HEK293 (cell line): ENCODE measurements around the gene ZSCAN30.

ENCODE experiments used
- CTCF ChIP-seq: fragments of 450-650 bp; formaldehyde crosslinking; IDR thresholded peaks from 2 replicates; pipeline ENCODE4 v1.5.1; 2016; ENCODE audit warnings: missing biosample characterization, missing genetic modification characterization
- REST ChIP-seq: fragments of 450-650 bp; formaldehyde crosslinking; IDR thresholded peaks from 2 replicates; pipeline ENCODE4 v1.5.1; 2016; ENCODE audit warnings: missing biosample characterization, missing genetic modification characterization
- TSHZ1 ChIP-seq: fragments of 450-650 bp; formaldehyde crosslinking; IDR thresholded peaks from 2 replicates; pipeline ENCODE4 v1.5.1; 2016; ENCODE audit warnings: missing biosample characterization, missing genetic modification characterization, borderline replicate concordance
- ZNF121 ChIP-seq: fragments of 450-650 bp; formaldehyde crosslinking; IDR thresholded peaks from 2 replicates; pipeline ENCODE4 v1.5.1; 2016; ENCODE audit warnings: missing biosample characterization, missing genetic modification characterization
- ZNF2 ChIP-seq: fragments of 450-650 bp; formaldehyde crosslinking; IDR thresholded peaks from 2 replicates; pipeline ENCODE4 v1.5.1; 2016; ENCODE audit warnings: missing biosample characterization, missing genetic modification characterization
- ZNF670 ChIP-seq: fragments of 450-650 bp; formaldehyde crosslinking; IDR thresholded peaks from 2 replicates; pipeline ENCODE4 v1.5.1; 2016; ENCODE audit warnings: missing biosample characterization, missing genetic modification characterization, low read depth
- ZNF747 ChIP-seq: fragments of 450-650 bp; formaldehyde crosslinking; IDR thresholded peaks from 2 replicates; pipeline ENCODE4 v1.5.1; 2016; ENCODE audit warnings: missing biosample characterization, missing genetic modification characterization

GRCh38 chr18:35246831-35247230 is 43.2 kb downstream of the ZSCAN30 start:
- TF ChIP-seq ZNF670 (no peak), ZNF747 (tag by site-specific recombination) (no peak), TSHZ1 (no peak), REST (no peak), ZNF2 (tag by site-specific recombination) (no peak), CTCF (tag by site-specific recombination) (no peak), ZNF121 (no peak)
